ENCODE results near the gene EXOC3. TPM values are rescaled to one million over a fixed set of nuclear protein-coding genes. Genes with fewer than 3 reads are reported as not detected.
A peak's percentile ranks its signal among the peaks of the same experiment; 100 is the strongest.

The EXOC3 gene
- total RNA-seq, 1 experiment from 2014 or later, result 31.3 TPM

GRCh38 chr5:446883-447263 lies 3.9 kb downstream of the EXOC3 start:
- DNase-seq (peak; percentile 66), ATAC-seq (peak; percentile 16; the same call in 1 of the 2 replicates)
- Histone ChIP-seq H4K20me1 (ENCODE audit: low read length) (no peaks in the 10 kb centered on the region), H3K4me1 (ENCODE audit: insufficient read depth, low read length) (peaks cover 16% of the 10 kb centered on the region), H3K79me2 (ENCODE audit: low read length) (peaks cover 51% of the 10 kb centered on the region), H3K9me3 (ENCODE audit: low read length) (peaks cover 8% of the 10 kb centered on the region), H3K4me2 (ENCODE audit: low read length) (no peak overlapping the region), H3K27ac (ENCODE audit: low read length) (no peak overlapping the region), H2AFZ (ENCODE audit: low read length) (no peak overlapping the region), H3K27me3 (ENCODE audit: low read length) (no peaks in the 10 kb centered on the region), H3K9ac (ENCODE audit: low read length) (no peak overlapping the region), H3F3A (ENCODE audit: low read length, unreplicated experiment) (no peaks in the 10 kb centered on the region), H3K9me2 (replicated peaks; ENCODE audit: low read length) (no peaks in the 10 kb centered on the region), H3K36me3 (ENCODE audit: low read depth, low read length) (peaks cover 54% of the 10 kb centered on the region), H3K4me3 (ENCODE audit: low read length) (no peak overlapping the region)
- TF ChIP-seq EZH2 (IDR thresholded peaks at IDR 0.05; ENCODE audit: low read length, unreplicated experiment) (no peak), EZH2phosphoT487 (IDR thresholded peaks at IDR 0.05; ENCODE audit: borderline replicate concordance, low read length) (no peak)
- TF ChIP-seq, protein P1, sequence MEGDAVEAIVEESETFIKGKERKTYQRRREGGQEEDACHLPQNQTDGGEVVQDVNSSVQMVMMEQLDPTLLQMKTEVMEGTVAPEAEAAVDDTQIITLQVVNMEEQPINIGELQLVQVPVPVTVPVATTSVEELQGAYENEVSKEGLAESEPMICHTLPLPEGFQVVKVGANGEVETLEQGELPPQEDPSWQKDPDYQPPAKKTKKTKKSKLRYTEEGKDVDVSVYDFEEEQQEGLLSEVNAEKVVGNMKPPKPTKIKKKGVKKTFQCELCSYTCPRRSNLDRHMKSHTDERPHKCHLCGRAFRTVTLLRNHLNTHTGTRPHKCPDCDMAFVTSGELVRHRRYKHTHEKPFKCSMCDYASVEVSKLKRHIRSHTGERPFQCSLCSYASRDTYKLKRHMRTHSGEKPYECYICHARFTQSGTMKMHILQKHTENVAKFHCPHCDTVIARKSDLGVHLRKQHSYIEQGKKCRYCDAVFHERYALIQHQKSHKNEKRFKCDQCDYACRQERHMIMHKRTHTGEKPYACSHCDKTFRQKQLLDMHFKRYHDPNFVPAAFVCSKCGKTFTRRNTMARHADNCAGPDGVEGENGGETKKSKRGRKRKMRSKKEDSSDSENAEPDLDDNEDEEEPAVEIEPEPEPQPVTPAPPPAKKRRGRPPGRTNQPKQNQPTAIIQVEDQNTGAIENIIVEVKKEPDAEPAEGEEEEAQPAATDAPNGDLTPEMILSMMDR (conservative IDR thresholded peaks at IDR 0.05; ENCODE audit: low read depth, low read length), result peak; percentile 72
- intact Hi-C loops (cut with micrococcal nuclease), result loop anchor here (10.0 kb wide), 1 partner anchor 168 kb away; the partner anchor contains the start of gene CEP72
- ChIA-PET CTCF (interaction anchor here (0.7 to 1.2 kb wide), 6 partner anchors 23 to 130 kb away, joined by 3 to 9 read pairs (median 4); no protein-coding TSS in a partner anchor), POLR2A (ENCODE audit: unreplicated experiment) (no interaction called here)
- no TSS peak for BruUV-seq (replicated peaks)

GRCh38 chr5:447501-447900 lies 4.5 kb downstream of the EXOC3 start:
- Histone ChIP-seq H3K4me3 (ENCODE audit: low read length) (no peak overlapping the region), H4K20me1 (ENCODE audit: low read length) (no peaks in the 10 kb centered on the region), H3K9ac (ENCODE audit: low read length) (no peak overlapping the region), H3F3A (ENCODE audit: low read length, unreplicated experiment) (no peaks in the 10 kb centered on the region), H3K9me3 (ENCODE audit: low read length) (peaks cover 14% of the 10 kb centered on the region), H3K36me3 (ENCODE audit: low read depth, low read length) (peaks cover 61% of the 10 kb centered on the region), H2AFZ (ENCODE audit: low read length) (no peak overlapping the region), H3K27ac (ENCODE audit: low read length) (no peak overlapping the region), H3K4me1 (ENCODE audit: insufficient read depth, low read length) (peaks cover 10% of the 10 kb centered on the region; the same call in 1 of the 2 replicates), H3K27me3 (ENCODE audit: low read length) (no peaks in the 10 kb centered on the region), H3K9me2 (replicated peaks; ENCODE audit: low read length) (no peaks in the 10 kb centered on the region), H3K4me2 (ENCODE audit: low read length) (no peak overlapping the region), H3K79me2 (ENCODE audit: low read length) (peaks cover 50% of the 10 kb centered on the region)
- no TSS peak for BruUV-seq (replicated peaks)
- ChIA-PET POLR2A (ENCODE audit: unreplicated experiment) (no interaction called here), CTCF (interaction anchor here (0.7 to 1.2 kb wide), 2 partner anchors 22 to 26 kb away, joined by 5 to 9 read pairs; no protein-coding TSS in a partner anchor)
- DNase-seq (no peak), ATAC-seq (no peak)
- intact Hi-C loops (cut with micrococcal nuclease), result loop anchor here (10.0 kb wide), 1 partner anchor 167 kb away; the partner anchor contains the start of gene CEP72
- no peak for TF ChIP-seq EZH2 (IDR thresholded peaks at IDR 0.05; ENCODE audit: low read length, unreplicated experiment)

- Histone ChIP-seq H3F3A (ENCODE audit: low read length, unreplicated experiment) (no peaks in the 10 kb centered on the region), H3K9ac (ENCODE audit: low read length) (no peak overlapping the region), H3K27ac (ENCODE audit: low read length) (no peak overlapping the region), H3K79me2 (ENCODE audit: low read length) (peaks cover 49% of the 10 kb centered on the region), H3K9me2 (replicated peaks; ENCODE audit: low read length) (no peaks in the 10 kb centered on the region), H3K9me3 (ENCODE audit: low read length) (peaks cover 14% of the 10 kb centered on the region), H4K20me1 (ENCODE audit: low read length) (no peaks in the 10 kb centered on the region), H3K27me3 (ENCODE audit: low read length) (no peaks in the 10 kb centered on the region), H3K4me1 (ENCODE audit: insufficient read depth, low read length) (peaks cover 10% of the 10 kb centered on the region; the same call in 1 of the 2 replicates), H3K4me3 (ENCODE audit: low read length) (no peak overlapping the region), H3K36me3 (ENCODE audit: low read depth, low read length) (peaks cover 68% of the 10 kb centered on the region), H3K4me2 (ENCODE audit: low read length) (no peak overlapping the region), H2AFZ (ENCODE audit: low read length) (no peak overlapping the region)
- CTCF ChIA-PET, result no interaction called here
- DNase-seq, result no peak
- ATAC-seq, result no peak
- BruUV-seq (replicated peaks), result no TSS peak
- POLR2A ChIA-PET (ENCODE audit: unreplicated experiment), result no interaction called here
- TF ChIP-seq EZH2phosphoT487 (IDR thresholded peaks at IDR 0.05; ENCODE audit: borderline replicate concordance, low read length) (no peak), EZH2 (IDR thresholded peaks at IDR 0.05; ENCODE audit: low read length, unreplicated experiment) (no peak)
- TF ChIP-seq, protein P1 (conservative IDR thresholded peaks at IDR 0.05; ENCODE audit: low read depth, low read length), result no peak
- intact Hi-C loops (cut with micrococcal nuclease), result loop anchor here (10.0 kb wide), 1 partner anchor 167 kb away; the partner anchor contains the start of gene CEP72
Observed at GRCh38 chr5:448061-448765, 5.2 kb downstream of the EXOC3 start.
